CD4-positive, alpha-beta T cell treated with Interleukin-4 for 1 hour (primary cell): ENCODE measurements around the gene FBXO36.

Experiments used
- DNase-seq, 2 donors: peaks; one replicate each; pipeline ENCODE4 v3.0.0-alpha.2; 2020 to 2022

The FBXO36 gene

GRCh38 chr2:229974266-229974665, 52.0 kb downstream of the FBXO36 start:
- DNase-seq, result no peak

GRCh38 chr2:229980431-229981184, 58.3 kb downstream of the FBXO36 start:
- DNase-seq, result peak in 1 of 2 donors; percentile 4

- no peak for DNase-seq
These were observed 70.9 kb downstream of the FBXO36 start for GRCh38 chr2:229993236-229993635.

- DNase-seq, result no peak
These were observed 74.0 kb downstream of the FBXO36 start for GRCh38 chr2:229996320-229996719.

- no peak for DNase-seq
These were observed 75.3 kb downstream of the FBXO36 start for GRCh38 chr2:229997565-229997964.

- DNase-seq, result no peak
These were observed 78.0 kb downstream of the FBXO36 start for GRCh38 chr2:230000118-230000841.

- peak; percentile 69 to 74 for DNase-seq
These were observed 85.8 kb downstream of the FBXO36 start for GRCh38 chr2:230007931-230008707.

GRCh38 chr2:230008708-230009066, 86.4 kb downstream of the FBXO36 start:
- no peak for DNase-seq

GRCh38 chr2:230010501-230010900, 88.2 kb downstream of the FBXO36 start:
- DNase-seq, result no peak

GRCh38 chr2:230011617-230012016, 89.3 kb downstream of the FBXO36 start:
- DNase-seq, result no peak

- DNase-seq, result no peak
These were observed 90.1 kb downstream of the FBXO36 start for GRCh38 chr2:230012267-230012884.

- no peak for DNase-seq
These were observed 94.5 kb downstream of the FBXO36 start for GRCh38 chr2:230016844-230017243.

GRCh38 chr2:230018153-230018552, 95.8 kb downstream of the FBXO36 start:
- no peak for DNase-seq

GRCh38 chr2:230019742-230020141, 97.4 kb downstream of the FBXO36 start:
- DNase-seq, result no peak

- no peak for DNase-seq
These were observed 101.0 kb downstream of the FBXO36 start for GRCh38 chr2:230023313-230023712.

GRCh38 chr2:230042195-230042594, 119.9 kb downstream of the FBXO36 start:
- no peak for DNase-seq

GRCh38 chr2:230043025-230043424, 120.7 kb downstream of the FBXO36 start:
- DNase-seq, result no peak

GRCh38 chr2:230043461-230043860, 121.2 kb downstream of the FBXO36 start:
- no peak for DNase-seq

GRCh38 chr2:230046491-230046890, 124.2 kb downstream of the FBXO36 start:
- DNase-seq, result no peak

GRCh38 chr2:230048010-230048671, 125.8 kb downstream of the FBXO36 start:
- no peak for DNase-seq

- no peak for DNase-seq
These were observed 127.8 kb downstream of the FBXO36 start for GRCh38 chr2:230050136-230050535.

- no peak for DNase-seq
These were observed 130.0 kb downstream of the FBXO36 start for GRCh38 chr2:230052299-230052698.
